Effector CD4-positive, alpha-beta T cell (primary cell): ENCODE measurements around the gene ATG12.
"Not testable (repeated sequence)": the region's sequence is repeated elsewhere in the genome, so short reads cannot be mapped to it uniquely, and the experiment has no call there.

Experiments used
- DNase-seq: peaks from one replicate; pipeline ENCODE4 v3.0.0-alpha.2; 2020

Gene ATG12

DNA sequence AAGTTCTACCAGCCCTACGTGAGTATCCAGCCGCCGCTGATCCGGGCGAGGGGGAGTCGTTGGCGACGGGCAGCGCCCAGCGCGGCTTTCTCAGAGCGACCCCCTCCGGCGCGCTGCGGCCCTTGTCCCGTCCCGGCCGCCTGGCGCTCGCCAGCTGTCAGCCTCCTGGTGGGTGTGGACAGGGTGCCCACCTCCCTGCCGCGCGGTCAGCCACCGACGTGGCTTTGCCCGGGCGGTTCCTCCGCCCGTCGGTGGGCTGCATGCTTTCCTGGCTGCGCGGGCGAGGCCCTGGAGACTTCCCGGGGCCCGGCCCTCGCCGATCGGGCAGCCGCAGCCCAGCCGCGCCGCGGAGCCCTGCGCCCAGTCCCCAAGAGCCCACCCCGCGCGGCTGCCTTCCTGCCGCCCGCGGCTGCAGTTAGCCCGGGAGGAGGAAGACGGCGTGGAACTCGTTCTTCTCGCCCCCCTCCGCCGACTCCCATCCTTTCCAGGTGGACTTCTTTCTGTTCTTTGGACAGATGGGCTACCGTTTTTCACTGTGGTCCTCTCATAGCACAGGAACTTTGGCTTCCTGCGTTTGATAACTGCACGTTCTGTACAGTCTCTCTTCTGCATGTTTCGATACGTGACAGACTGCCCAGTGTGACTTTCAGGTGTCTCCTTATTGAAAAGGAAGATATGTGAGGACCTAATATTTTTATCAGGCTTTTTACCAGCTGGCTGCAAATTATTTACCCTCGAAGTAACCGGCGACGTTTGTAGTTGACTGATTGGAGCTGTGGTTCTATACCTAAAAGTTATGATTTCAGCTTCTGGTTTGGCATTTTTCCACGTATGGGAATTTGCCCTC is 947 bp upstream of the ATG12 start:
- DNase-seq = no peak

DNA sequence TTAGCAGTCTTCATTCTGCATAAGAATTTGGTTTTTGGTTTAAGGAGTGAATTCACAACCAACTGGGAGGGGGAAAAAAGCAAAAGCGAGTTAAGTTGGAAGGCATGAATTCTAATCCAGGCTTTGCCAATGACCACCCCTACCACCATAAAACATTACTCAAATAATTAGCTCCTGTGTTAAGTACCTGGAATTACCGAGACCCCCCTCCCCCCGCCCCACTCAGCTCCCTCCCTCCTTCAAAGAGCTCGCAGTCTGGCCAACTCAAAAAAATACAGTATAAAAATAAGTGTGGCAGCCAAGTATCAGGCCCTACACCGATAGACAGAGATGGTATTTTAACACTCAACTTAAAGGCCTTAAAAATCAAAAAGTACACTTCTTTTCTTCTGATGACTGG is 492 bp downstream of the ATG12 start:
- no peak for DNase-seq

DNA sequence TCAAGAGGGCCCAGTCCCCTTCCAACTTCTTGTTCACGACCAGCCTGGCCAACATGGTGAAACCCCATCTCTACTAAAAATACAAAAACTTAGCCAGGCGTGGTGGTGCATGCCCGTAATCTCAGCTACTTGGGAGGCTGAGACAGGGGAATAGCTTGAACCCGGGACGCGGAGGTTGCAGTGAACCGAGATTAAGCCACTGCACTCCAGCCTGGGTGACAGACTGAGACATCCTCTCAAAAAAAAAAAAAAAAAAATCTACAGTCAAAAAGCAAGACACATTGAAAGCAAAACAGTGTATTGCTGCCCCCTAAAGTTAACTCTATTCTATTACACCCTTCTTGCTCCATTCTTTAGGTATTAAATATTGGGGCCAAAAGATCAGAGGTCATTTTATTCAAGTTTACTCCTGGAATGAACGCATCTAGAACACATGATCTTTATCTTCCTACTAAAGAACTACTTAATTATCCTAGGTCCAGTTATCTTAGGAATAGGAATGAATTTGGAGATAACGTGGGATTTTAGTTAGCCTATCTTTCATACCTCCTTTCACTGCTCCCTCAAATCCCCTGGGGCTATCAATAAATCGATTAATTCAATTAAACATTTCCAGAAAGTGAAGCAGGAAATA is 2.4 kb downstream of the ATG12 start:
- DNase-seq = no peak

DNA sequence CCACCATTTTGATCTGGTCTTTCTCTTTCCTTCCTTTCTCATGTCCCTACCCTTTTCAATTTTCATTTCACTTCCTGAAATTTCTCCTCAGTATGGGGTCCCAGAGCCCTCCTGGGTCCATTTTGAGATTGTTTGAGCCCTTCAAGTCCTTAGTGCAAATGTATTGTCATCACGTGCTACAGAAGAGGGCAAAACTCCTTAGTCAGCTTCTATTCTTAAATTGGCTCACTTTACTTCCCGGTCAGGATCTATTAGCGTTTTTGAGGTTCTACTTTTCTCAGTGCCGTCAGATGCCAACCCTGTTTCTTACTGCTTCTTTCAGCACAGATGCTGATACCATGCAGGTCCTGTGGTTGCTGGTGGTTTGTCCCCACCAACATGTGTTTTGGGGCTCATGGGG is 5.9 kb downstream of the ATG12 start:
- no peak for DNase-seq

DNA sequence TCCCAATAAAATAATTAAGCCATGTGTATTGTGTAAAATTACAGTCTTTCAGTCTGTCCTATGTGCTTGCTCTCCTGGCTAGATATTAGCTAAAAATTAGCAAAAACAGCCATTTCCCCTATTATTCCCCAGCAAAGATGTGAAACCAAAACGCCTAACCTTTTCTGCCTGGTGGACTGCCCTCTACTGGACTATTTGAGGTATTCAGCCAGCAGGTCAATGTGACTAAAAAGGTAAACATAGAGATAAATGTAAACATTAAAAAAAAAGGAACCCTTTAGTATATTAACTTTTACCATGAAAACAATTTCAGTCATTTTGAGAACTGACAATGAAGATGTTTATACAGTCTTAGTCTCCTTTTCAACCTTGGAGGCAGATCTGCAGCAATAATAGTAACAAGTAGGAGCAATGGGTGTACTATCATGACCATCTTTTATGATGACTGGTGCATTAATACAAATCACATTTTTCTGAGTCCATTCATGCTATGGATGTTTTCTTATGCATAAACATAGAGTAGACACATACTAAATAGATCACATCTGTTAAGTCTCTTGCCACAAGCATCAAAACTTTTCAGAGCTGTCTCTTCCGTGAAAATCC is 10.1 kb downstream of the ATG12 start:
- no peak for DNase-seq

DNA sequence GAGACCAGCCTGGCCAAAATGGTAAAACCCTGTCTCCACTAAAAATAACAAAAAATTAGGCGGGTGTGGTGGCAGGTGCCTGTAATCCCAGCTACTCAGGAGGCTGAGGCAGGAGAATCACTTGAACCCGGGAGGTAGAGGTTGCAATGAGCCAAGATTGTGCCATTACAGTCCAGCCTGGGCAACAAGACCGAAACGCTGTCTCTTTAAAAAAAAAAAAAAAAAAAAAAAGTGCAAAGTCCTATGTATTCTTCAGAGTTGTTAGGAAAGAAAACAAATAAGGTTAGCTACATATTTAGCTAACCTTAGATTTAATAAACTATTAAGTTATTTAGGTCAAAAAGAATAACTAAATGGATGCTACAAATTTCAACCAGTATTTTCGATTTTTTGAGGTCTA is 11.5 kb downstream of the ATG12 start:
- no peak for DNase-seq

DNA sequence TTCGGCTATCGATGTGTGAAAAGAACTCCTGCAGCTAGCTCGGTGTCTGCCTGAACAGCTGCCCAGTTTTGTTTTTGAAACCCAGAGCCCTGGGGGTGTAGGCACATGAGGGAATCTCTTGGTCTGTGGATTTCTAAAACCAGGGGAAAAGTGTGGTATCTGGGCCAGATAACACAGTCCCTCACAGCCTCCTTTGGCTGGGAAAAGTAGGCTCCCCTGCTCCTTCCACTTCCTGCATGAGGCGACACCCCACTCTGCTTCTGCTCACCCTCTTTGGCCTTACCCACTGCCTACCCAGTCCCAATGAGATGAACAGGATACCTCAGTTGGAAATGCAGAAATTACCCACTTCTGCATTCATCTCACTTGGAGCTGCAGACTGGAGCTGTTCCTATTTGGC is 15.4 kb downstream of the ATG12 start:
- DNase-seq = no peak

DNA sequence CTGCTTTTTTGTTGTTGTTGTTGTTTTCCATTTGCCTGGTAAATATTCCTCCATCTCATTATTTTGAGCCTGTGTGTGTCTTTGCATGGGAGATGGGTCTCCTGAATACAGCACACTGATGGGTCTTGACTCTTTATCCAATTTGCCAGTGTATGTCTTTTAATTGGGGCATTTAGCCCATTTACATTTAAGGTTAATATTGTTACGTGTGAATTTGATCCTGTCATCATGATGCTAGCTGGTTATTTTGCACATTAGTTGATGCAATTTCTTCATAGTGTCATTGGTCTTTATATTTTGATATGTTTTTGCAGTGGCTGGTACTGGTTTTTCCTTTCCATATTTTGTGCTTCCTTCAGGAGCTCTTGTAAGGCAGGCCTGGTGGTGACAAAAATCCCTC is 16.4 kb downstream of the ATG12 start:
- DNase-seq = not testable (repeated sequence)

DNA sequence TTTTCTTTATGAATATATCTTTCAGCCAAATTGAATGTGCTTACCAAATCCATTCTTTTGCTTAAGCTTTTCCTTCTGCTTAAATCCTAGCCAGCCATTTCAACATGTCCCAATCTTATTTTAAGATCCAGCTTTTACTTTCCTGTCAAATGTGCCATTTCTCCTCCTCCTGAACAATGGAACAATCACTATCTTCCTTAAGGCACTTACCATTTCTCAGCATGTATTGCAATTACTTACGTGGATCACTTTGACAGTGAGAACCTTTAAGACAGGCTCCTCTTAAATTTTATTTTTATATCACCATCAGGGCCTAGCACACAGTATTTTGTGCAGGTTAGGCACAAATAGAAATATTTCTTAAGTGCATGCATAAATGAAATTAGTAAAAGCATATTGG is 20.5 kb downstream of the ATG12 start:
- DNase-seq = no peak

DNA sequence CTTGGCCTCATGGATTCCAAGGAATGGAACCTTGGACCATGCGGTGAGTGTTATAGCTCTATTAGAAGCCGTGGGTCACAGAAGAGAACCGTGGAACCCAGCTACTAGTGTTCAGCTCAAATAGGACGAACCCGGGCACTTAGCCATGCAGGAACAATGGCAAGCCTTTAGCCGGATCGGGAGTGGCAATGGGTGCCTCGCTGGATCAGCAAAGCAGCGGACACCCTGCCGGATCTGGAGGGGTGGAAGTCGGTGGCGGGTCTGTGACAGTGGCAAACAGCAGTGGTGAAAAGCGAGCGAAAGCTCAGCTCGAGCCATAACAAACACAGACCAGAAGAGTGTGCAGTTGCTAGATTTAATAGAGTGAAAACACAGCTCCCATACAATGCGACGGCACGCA is 22.5 kb downstream of the ATG12 start:
- DNase-seq = no peak

DNA sequence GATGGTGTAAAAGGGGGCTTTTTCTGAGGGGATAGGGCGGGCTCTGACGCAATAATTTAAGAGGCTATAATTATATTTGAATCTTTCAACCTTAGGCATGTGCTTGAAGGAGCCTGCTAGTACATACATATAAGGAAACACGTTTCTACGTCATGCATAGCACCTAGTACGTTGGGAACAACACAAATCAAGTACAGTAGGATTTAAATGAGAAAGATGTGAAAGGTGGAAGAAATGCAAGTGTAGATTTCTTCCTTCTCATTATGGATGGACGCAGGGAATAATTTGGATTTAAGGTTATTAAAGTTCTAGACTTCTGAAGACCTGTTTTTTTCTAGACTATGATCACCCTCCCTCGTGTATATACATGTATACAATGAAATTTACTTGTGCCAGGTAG is 24.0 kb downstream of the ATG12 start:
- DNase-seq = no peak

DNA sequence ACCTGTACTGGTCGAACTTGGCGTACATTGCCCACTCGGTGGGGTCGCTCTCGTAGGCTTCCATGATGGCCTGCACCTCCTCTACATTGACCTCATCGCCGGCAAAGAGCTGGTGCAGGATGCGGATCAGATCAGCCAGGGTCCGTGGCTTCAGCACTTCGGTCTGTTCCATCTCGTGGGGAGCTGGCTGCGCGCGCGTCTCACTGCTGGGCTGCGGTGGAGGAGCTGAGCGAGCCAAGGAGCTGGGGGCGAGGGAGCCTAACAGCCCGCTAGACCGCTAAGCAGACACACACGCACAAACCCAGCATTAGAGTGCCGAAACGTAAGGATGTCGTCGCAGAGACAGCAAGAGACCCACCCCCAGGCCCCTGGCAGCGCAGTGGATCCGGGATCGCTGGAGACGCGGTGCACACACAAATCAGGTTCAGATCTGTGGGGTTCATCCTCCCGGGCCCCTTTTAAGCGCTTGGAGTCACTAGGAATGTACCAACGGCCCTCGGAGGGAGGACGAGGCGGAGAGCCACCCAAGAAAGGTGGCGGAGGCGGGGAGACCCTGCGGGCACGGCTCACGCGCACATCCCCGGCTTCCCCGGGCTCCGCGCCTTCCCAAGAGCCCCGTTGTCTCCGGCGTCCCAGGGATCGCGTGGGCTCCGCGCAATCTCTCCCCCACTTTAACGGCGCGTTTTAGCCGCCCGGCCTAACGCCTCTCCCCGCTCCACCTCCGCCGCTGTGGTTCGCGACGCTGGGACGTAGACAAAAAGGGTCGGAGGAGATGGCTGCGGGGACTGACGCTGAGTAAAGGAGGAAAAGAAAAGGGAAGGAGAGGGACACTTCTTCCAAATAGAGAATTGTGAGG is 24.9 kb downstream of the ATG12 start, which contains the start of gene CDO1:
Gene CDO1 (minus strand): TSS at position 434 of the 856 bp plus-strand sequence. CDS start 262 bp downstream, at position 172.
- DNase-seq = no peak

DNA sequence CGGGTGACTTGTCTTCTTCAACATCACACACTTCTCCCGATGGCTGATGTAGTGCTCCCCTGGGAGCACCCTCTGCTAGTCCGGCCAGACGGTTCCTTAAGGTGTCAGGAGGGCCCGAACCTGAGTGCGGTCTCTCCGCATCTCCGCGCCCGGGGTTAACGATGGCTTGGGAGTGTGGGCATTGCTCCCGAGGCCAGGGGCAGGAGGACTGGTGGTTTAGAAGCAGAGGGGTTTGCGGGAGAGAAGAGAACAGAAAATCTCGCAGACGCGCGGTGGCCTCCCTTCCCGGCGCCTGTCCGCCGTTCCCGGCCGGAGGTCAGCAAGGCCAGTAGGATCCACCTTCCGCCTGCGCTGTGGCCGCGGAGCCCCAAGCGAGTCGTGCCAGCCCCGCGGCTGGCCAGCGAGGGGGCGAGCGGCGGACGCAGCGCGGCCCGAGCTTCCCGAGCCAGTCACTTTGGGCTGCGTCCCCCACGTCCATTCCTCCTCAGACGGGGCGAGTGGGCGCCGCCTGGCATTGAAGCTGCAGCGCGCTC is 25.6 kb downstream of the ATG12 start:
- DNase-seq = no peak

DNA sequence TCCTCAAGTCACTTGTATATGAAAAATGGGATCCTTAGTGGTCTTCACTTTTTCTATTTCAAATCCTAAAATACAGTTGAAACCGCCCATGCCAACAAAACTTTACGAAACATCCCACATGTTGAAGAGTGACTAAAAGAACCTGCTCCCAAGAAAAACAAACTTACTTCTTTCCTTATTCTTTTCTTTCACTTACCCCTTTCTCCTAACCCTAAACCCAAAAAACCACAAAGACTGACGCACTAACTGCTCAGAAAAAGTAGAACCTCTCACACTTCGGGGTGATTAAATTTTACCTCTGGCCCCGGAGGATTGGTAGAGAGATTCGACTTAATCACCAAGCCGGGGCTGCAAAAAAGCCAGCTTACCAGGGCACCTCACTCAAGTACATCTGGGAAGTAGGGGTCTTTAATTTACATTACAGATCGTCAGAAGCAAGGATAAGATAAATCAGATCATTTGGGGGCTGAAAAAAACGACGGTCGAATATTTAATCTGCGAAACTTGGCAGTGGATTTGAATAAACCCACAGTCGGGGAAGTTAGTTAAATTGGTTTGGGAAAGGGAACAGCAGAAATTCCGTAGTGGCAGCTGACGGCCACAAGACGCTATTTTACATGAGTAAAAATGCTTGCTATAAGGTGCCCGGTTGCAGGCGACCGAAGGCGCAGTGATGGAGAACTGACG is 26.2 kb downstream of the ATG12 start:
- no peak for DNase-seq

DNA sequence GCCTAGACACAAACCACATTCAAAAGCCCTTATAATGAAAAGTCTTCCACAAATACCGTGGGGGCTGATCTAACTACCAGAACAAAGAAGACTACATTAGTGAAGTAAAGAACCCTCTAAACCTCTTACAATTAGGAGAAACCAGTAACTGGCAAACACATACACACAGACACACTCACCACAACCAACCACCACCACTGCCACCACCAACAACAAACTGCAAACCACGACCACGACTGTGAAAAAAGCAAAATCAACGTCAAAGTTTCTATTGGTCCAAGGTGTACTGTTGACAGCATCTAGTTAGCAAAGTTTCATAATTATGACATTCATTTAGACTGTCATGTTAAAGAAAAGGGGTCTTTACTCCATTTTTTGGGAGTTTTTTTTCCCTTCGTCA is 27.6 kb downstream of the ATG12 start:
- DNase-seq = no peak

DNA sequence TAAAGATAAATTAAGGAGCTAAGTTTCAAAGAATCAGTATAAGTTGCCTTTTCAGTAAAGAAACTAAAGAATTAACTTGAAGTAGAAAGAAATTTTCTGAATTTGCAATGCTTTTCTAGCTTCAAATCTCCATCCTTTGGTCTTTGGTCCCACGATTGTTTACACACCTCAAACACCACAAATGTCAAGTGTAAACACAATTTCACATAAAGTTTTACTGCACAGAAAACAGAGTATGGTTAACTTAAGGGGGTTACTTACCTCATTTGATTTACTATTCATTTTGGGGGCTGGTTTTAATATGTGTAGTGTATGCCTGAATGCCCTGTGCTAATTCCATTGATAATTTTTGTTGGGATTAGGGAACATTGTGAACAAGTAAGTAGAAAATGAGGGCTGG is 29.0 kb downstream of the ATG12 start:
- no peak for DNase-seq

DNA sequence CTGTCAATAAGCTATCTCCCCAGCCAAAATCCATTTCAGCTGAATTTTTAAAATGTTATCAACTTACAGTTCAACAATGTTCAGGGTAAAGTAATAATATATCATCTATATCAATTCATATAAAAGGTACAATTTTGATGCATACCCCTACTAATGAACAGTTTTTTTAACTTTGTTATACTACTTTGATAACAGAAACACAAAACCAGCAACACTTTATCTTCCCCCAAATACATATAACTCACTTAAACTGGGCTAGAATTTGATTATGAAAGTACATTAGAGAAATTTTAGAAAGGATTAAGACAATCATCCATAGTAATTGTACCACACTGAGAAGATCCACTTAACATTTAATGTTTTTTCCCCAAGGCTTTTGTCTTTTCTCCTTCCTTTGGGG is 30.0 kb downstream of the ATG12 start:
- no peak for DNase-seq

DNA sequence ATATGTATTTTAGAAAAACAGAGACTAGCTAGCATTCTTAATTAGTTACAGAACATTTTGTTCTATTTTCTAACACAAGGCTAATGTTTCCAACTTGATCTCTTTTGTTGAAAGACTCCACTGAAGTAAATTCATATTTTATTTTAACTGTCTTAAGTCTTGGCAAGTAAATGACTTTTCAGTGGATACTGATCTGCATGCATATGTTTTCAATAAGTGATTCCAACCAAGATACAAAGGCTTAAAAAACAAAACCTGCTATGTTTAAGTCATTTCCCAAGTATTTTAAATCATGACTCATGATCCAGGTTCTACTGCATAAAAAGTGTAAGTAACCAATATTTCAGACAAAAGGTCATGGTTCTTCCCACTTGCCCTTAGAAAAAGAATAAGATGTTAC is 30.6 kb downstream of the ATG12 start:
- DNase-seq = no peak

DNA sequence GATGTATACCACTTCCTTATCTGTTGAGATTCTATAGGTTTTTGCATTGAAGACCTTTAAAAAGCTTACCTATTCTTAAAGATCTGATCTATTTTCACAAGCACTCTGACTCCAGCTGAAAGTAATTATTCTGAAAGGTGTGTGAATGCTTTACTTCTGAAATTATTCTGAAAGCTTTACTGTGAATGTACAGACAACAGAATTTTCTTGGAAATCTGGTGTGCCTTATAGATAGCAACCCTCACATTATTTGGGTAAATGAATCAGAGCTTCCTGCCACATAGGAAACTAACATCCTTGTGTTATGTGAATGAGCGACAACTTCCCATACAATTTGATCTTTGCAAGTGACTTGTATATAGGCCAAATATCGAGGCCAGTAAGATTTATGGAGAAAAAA is 31.4 kb downstream of the ATG12 start:
- no peak for DNase-seq

DNA sequence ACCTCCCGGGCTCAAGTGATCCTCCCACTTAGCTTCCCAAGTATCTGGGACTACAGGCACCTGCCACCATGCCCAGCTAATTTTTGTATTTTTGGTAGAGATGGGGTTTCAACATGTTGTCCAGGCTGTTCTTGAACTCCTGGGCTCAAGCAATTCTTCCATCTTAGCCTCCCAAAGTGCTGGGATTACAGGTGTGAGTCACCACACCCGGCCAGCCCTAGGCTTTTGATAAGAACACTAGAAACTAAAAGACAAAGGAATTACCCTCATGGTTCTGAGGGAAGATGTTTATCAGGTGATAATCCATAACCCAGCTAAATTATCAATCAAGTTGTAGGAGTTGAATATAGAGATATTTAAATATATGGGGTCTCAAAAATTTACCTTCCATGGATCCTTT is 33.3 kb downstream of the ATG12 start:
- DNase-seq = not testable (repeated sequence)

DNA sequence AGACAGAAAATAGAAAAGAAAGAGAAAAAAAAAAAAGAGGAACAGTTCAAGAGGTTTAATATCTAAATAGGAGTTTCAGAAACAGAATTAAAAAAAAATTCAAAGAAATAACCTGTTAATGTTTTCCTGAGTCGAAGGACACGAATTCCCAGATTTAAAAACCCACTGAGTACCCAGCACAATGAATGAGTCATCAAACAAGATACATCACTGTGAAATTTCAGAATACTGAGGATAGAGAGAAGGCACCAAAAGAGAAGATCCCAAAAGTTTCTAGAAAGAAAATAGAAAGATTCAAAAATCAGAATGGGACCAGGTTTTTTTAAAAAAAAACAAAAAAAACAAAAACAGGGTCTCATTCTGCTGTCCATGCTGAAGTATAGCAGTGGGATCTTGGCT is 33.7 kb downstream of the ATG12 start:
- no peak for DNase-seq

DNA sequence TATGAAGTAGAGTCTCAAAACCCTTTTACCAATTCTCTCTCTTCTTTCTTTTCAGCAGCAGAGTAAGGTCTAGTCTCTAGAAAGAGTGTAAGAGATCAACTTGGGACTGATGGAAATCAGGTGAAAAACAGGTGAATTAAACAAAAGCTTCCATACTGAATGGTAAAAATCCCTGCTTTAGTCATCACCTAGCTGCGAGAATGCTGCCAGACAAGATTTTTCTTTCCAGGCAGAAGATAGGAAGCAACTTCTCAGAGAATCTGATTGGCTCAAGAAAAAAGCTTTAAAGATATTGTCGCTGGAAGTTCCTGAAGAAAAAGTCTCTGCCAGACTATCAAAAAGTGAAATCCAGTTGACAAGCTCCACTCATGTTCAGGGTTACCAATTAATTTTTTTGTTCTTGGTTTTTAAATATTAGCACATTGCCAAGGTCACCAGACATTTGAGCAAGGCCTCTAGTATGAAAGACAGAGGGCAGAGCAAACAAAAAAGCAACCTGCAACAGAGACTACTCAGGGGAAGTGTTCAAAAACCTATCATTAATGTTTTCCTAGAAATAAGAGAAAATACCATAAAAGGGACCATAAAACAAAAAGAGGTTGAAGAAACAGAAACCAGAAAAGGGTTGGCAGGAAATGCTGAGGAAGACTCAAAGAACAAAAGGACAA is 34.2 kb downstream of the ATG12 start:
- no peak for DNase-seq
